ENCODE measurements around the gene NEURL4.

GRCh38 chr17:7336240-7337175, 7.4 kb upstream of the NEURL4 start, which contains the start of gene ACAP1:
- TF ChIP-seq EP300 (IDR thresholded peaks at IDR 0.05) (no peak), CTCF (IDR thresholded peaks at IDR 0.05) (no peak), POLR2A (IDR thresholded peaks at IDR 0.05) (no peak)
